Measurements from ENCODE around the gene PTOV1.

PTOV1 gene

GRCh38 chr19:49811328-49811727 lies 39.6 kb upstream of the PTOV1 start:
- peaks cover 52% of the 10 kb centered on the region for H3K4me1 ChIP-seq (ENCODE audit: insufficient read depth, low read length, severe bottlenecking)
- no peaks in the 10 kb centered on the region for H3K27me3 ChIP-seq (ENCODE audit: insufficient read depth, low read length)
- no peaks in the 10 kb centered on the region for H3K79me2 ChIP-seq (ENCODE audit: insufficient read depth, low read length)
- no peaks in the 10 kb centered on the region for H3K9me2 ChIP-seq (ENCODE audit: low read depth, low read length)
- H4K20me1 ChIP-seq (ENCODE audit: insufficient read depth, low read length): no peaks in the 10 kb centered on the region
- H3K4me3 ChIP-seq (ENCODE audit: low read depth, low read length, poor library complexity, severe bottlenecking): no peak overlapping the region
- no peak overlapping the region for H3K9ac ChIP-seq (ENCODE audit: low read length)
- no peak overlapping the region for H2AFZ ChIP-seq (ENCODE audit: low read length)
- H3K36me3 ChIP-seq (ENCODE audit: insufficient read depth, low read length): peaks cover 18% of the 10 kb centered on the region; the same call in 1 of the 2 replicates
- H3F3A ChIP-seq (ENCODE audit: insufficient read depth, low read length): peaks cover 10% of the 10 kb centered on the region
- no peaks in the 10 kb centered on the region for H3K9me3 ChIP-seq (ENCODE audit: low read length)
- no peak overlapping the region for H3K27ac ChIP-seq (ENCODE audit: low read depth, low read length, poor library complexity, severe bottlenecking)
- no peak overlapping the region; the same call in 1 of the 2 replicates for H3K4me2 ChIP-seq (ENCODE audit: low read length)
- TF ChIP-seq EZH2 (IDR thresholded peaks at IDR 0.05; ENCODE audit: borderline replicate concordance, low read length) (no peak), CTCF (IDR thresholded peaks at IDR 0.05; ENCODE audit: low read length) (no peak)

- Histone ChIP-seq H3K9ac (ENCODE audit: low read length) (peak overlapping the region; percentile 71), H3F3A (ENCODE audit: insufficient read depth, low read length) (peaks cover 10% of the 10 kb centered on the region), H2AFZ (ENCODE audit: low read length) (no peak overlapping the region), H3K9me3 (ENCODE audit: low read length) (no peaks in the 10 kb centered on the region), H3K4me3 (ENCODE audit: low read depth, low read length, poor library complexity, severe bottlenecking) (peak overlapping the region; percentile 71), H3K27ac (ENCODE audit: low read depth, low read length, poor library complexity, severe bottlenecking) (peak overlapping the region; percentile 76), H3K36me3 (ENCODE audit: insufficient read depth, low read length) (peaks cover 9% of the 10 kb centered on the region; the same call in 1 of the 2 replicates), H3K79me2 (ENCODE audit: insufficient read depth, low read length) (no peaks in the 10 kb centered on the region), H3K27me3 (ENCODE audit: insufficient read depth, low read length) (no peaks in the 10 kb centered on the region), H3K9me2 (ENCODE audit: low read depth, low read length) (no peaks in the 10 kb centered on the region), H4K20me1 (ENCODE audit: insufficient read depth, low read length) (no peaks in the 10 kb centered on the region), H3K4me1 (ENCODE audit: insufficient read depth, low read length, severe bottlenecking) (peaks cover 61% of the 10 kb centered on the region), H3K4me2 (ENCODE audit: low read length) (peak overlapping the region; percentile 70)
- TF ChIP-seq CTCF (IDR thresholded peaks at IDR 0.05; ENCODE audit: low read length): no peak
- no peak for TF ChIP-seq EZH2 (IDR thresholded peaks at IDR 0.05; ENCODE audit: borderline replicate concordance, low read length)
Measured at GRCh38 chr19:49812452-49812996, 38.4 kb upstream of the PTOV1 start.

- Histone ChIP-seq H3K79me2 (ENCODE audit: insufficient read depth, low read length) (no peaks in the 10 kb centered on the region; the same call in 1 of the 2 replicates), H3K36me3 (ENCODE audit: insufficient read depth, low read length) (peaks cover 2% of the 10 kb centered on the region; the same call in 1 of the 2 replicates), H3K9me3 (ENCODE audit: low read length) (no peaks in the 10 kb centered on the region), H3K27me3 (ENCODE audit: insufficient read depth, low read length) (no peaks in the 10 kb centered on the region), H2AFZ (ENCODE audit: low read length) (peak within 1 kb of the TSS; percentile 62), H3K4me1 (ENCODE audit: insufficient read depth, low read length, severe bottlenecking) (peaks cover 60% of the 10 kb centered on the region), H3K4me2 (ENCODE audit: low read length) (peak within 1 kb of the TSS; percentile 70), H3F3A (ENCODE audit: insufficient read depth, low read length) (peaks cover 10% of the 10 kb centered on the region), H3K9me2 (ENCODE audit: low read depth, low read length) (no peaks in the 10 kb centered on the region), H3K9ac (ENCODE audit: low read length) (peak within 1 kb of the TSS; percentile 71), H3K27ac (ENCODE audit: low read depth, low read length, poor library complexity, severe bottlenecking) (peak within 1 kb of the TSS; percentile 85), H4K20me1 (ENCODE audit: insufficient read depth, low read length) (no peaks in the 10 kb centered on the region), H3K4me3 (ENCODE audit: low read depth, low read length, poor library complexity, severe bottlenecking) (peak within 1 kb of the TSS; percentile 71)
- TF ChIP-seq EZH2 (IDR thresholded peaks at IDR 0.05; ENCODE audit: borderline replicate concordance, low read length) (no peak), CTCF (IDR thresholded peaks at IDR 0.05; ENCODE audit: low read length) (peak; percentile 57)
Measured at GRCh38 chr19:49812997-49813861, 37.7 kb upstream of the PTOV1 start, which contains the start of gene FUZ. Gene FUZ (minus strand): TSS chr19:49813292. CDS start chr19:49813106, 186 bp downstream.

Measured in OCI-LY1 (cell line).